Measurements from ENCODE around the gene MCM7. TPM values are rescaled to one million over a fixed set of nuclear protein-coding genes. Genes with fewer than 3 reads are reported as not detected.
"Not testable (repeated sequence)": the region's sequence is repeated elsewhere in the genome, so short reads cannot be mapped to it uniquely, and the experiment has no call there.

The MCM7 gene
- polyA plus RNA-seq, result 10 to 100 TPM; 35.8 to 87.8 (median 63.3) TPM
- long read RNA-seq, donor 1, transcript MCM7-201 (15 exons, 2,957 nt), result major isoform, 28 of 57 reads
- long read RNA-seq, donor 1, partial matches to known transcripts, result 24 of 57 reads
- long read RNA-seq, donor 1, other reads (novel, unspliced or antisense), result 0 of 57 reads
- long read RNA-seq, donor 2, transcript MCM7-201 (15 exons, 2,957 nt), result major isoform, 7 of 7 reads
- long read RNA-seq, donor 2, partial matches to known transcripts, result 0 of 7 reads
- long read RNA-seq, donor 2, other reads (novel, unspliced or antisense), result 0 of 7 reads
- long read RNA-seq, donor 3, transcript MCM7-201 (15 exons, 2,957 nt), result major isoform, 6 of 17 reads
- long read RNA-seq, donor 3, partial matches to known transcripts, result 11 of 17 reads
- long read RNA-seq, donor 3, other reads (novel, unspliced or antisense), result 0 of 17 reads
- long read RNA-seq, donor 4, result 0 reads
- long read RNA-seq, donor 5, partial matches to known transcripts, result 6 of 7 reads
- long read RNA-seq, donor 5, other reads (novel, unspliced or antisense), result 0 of 7 reads
- long read RNA-seq, donor 6, transcript MCM7-201 (15 exons, 2,957 nt), result major isoform, 13 of 14 reads
- long read RNA-seq, donor 6, partial matches to known transcripts, result 0 of 14 reads
- long read RNA-seq, donor 6, other reads (novel, unspliced or antisense), result 0 of 14 reads
- long read RNA-seq, donor 7, transcript MCM7-201 (15 exons, 2,957 nt), result major isoform, 34 of 50 reads
- long read RNA-seq, donor 7, partial matches to known transcripts, result 15 of 50 reads
- long read RNA-seq, donor 7, other reads (novel, unspliced or antisense), result 0 of 50 reads
- long read RNA-seq, donor 8, partial matches to known transcripts, result 0 of 1 reads
- long read RNA-seq, donor 8, other reads (novel, unspliced or antisense), result 0 of 1 reads
- long read RNA-seq, donor 9, partial matches to known transcripts, result 0 of 4 reads
- long read RNA-seq, donor 9, other reads (novel, unspliced or antisense), result 0 of 4 reads
- long read RNA-seq, donor 10, transcript MCM7-201 (15 exons, 2,957 nt), result major isoform, 13 of 20 reads
- long read RNA-seq, donor 10, partial matches to known transcripts, result 6 of 20 reads
- long read RNA-seq, donor 10, other reads (novel, unspliced or antisense), result 0 of 20 reads

DNA sequence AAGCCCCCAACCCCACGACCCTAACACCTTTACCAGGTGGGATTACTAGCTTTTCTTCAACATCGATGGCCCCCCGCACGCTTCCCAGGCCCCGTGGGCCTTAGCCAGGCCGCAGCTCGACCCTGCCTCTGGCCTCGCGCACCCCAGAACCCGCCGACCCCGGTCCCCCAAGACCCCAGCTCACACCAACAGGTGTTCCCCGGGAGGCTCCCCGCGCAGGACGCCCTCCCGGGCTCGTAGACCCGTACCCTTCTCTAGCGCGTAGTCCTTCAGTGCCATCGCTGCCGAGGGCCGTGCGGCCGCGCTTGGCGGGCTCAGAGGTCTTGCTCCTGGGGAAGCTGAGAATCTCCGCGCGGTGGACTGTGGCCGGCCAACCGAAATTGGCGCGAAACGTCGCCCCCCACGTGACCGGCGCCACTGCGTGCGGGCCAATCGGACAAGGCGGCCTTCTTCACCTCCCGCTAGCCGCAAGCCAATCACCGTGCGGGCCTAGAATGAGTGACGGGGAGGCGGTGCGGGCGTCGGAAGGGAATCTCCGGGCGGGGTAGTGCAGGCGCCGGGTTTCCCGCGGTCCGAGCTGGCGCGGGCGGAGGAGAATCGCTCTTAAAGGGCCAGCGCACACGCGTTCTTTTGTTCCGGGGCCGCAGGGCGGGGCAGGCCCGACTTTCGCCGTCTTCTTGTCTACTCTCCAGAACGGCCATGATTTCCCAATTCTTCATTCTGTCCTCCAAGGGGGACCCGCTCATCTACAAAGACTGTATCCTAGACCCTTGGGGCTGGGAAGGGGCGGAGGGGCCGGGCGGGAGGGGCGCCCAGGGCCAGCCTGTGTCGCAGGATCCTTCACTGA, at the start of gene MCM7, which contains the start of gene AP4M1:
MCM7 (minus strand) TSS at position 382 of the 847 bp plus-strand sequence; CDS start at position 279, 103 bp downstream.
AP4M1 (plus strand) TSS at position 628 of the 847 bp plus-strand sequence; CDS start at position 700, 72 bp downstream.
- FAIRE-seq (no peak), DNase-seq (peak; percentile 99)
- Histone ChIP-seq H3K27me3 (ENCODE audit: control insufficient read depth in 3 of 3, insufficient read depth in 3 of 3, low read length in 3 of 3) (no peaks in the 10 kb centered on the region), H3K9me3 (ENCODE audit: control insufficient read depth in 2 of 2, insufficient read depth in 1 of 2, low read depth in 1 of 2, low read length in 1 of 2) (no peaks in the 10 kb centered on the region), H3K36me3 (ENCODE audit: control insufficient read depth in 3 of 3, insufficient read depth in 2 of 3, low read depth in 1 of 3, low read length in 3 of 3) (peaks cover 13 to 70% (median 19%) of the 10 kb centered on the region in 3 donors), H3K4me1 (ENCODE audit: control insufficient read depth in 3 of 3, insufficient read depth in 2 of 3, low read depth in 1 of 3, low read length in 2 of 3) (peaks cover 3 to 15% (median 9%) of the 10 kb centered on the region in 3 donors), H3K4me3 (ENCODE audit: low read depth in 1 of 3, low read length in 3 of 3) (peak within 1 kb of the TSS; percentile 80 to 96 (median 89)), H3K27ac (ENCODE audit: low read depth in 1 of 3, low read length in 2 of 3) (peak within 1 kb of the TSS; percentile 63 to 98 (median 88))
- WGBS, 3 donors, result 0 to 1% (median 1%) methylated on average over 80 of the region's 80 CpGs

DNA sequence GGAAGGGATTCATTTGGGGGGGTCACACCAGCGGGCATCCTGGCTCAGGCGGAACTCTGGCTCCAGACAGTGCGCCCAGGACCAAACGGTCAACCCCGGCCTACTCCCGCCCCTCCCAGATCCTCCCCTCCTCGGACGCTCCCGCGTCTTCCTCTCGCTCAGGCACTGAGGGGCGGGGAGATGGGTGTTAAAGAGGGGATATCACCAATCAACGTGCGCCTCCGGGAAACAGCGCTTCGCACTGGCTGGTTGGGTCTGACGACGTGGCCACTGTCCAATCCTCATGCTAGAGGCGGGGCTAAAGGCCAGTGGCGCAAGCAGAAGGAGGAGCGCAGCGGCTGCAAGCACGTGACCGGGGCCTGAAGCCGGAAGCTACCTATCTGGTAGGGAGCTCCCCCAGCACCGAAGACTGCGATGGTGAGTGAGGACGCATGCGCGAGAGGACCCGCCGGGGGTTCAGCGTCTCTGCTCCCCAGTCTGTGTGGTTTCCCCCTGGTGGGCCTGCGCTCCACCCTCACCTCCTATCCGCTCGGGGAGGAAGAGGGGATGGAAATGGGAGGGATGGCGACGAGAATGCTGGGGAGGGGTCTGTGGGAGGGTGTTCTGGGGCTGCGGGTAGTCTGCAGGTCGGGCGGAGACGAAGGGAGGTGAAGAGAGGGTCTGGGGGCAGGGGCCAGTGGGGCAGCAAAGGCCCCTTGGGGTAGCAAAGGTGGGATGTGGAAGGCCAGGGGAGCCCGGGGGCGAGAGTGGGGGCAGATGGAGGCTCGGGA, 47.5 kb upstream of the MCM7 start, which contains the start of gene LAMTOR4:
LAMTOR4 (plus strand) TSS at position 360 of the 770 bp plus-strand sequence; CDS start at position 415, 55 bp downstream.
- FAIRE-seq (no peak), DNase-seq (peak; percentile 99 to 100)
- 0 to 1% (median 1%) methylated on average over 39 to 46 of the region's 46 CpGs for WGBS, 3 donors
- no peaks in the 10 kb centered on the region for H3K9me3 ChIP-seq (ENCODE audit: control insufficient read depth in 2 of 2, insufficient read depth in 1 of 2, low read depth in 1 of 2, low read length in 1 of 2)
- H3K4me1 ChIP-seq (ENCODE audit: control insufficient read depth in 3 of 3, insufficient read depth in 2 of 3, low read depth in 1 of 3, low read length in 2 of 3), result peaks cover 0 to 17% (median 8%) of the 10 kb centered on the region in 3 donors
- H3K27ac ChIP-seq (ENCODE audit: low read depth in 1 of 3, low read length in 2 of 3), result peak within 1 kb of the TSS; percentile 66 to 92 (median 82)
- peaks cover 0 to 18% (median 5%) of the 10 kb centered on the region in 3 donors for H3K36me3 ChIP-seq (ENCODE audit: control insufficient read depth in 3 of 3, insufficient read depth in 2 of 3, low read depth in 1 of 3, low read length in 3 of 3)
- H3K4me3 ChIP-seq (ENCODE audit: low read depth in 1 of 3, low read length in 3 of 3), result peak within 1 kb of the TSS; percentile 67 to 100 (median 83)
- H3K27me3 ChIP-seq (ENCODE audit: control insufficient read depth in 3 of 3, insufficient read depth in 3 of 3, low read length in 3 of 3), result no peaks in the 10 kb centered on the region

DNA sequence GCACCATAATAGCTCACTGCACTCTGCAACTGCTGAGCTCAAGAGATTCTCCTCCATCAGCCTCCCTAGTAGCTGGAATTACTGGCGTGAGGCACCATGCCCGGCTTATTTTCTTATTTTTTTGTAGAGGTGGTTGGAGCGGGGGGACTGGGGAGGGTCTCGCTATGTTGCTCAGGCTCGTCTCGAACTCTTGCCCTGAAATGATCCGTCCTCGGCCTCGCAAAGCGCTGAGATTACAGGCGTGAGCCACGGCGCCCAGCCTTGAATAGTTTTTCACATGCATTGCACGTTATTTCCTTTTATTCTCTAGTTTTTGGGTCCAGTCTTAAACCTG, 47.0 kb upstream of the MCM7 start:
- Histone ChIP-seq H3K9me3 (ENCODE audit: control insufficient read depth in 2 of 2, insufficient read depth in 1 of 2, low read depth in 1 of 2, low read length in 1 of 2) (no peaks in the 10 kb centered on the region), H3K4me3 (ENCODE audit: low read depth in 1 of 3, low read length in 3 of 3) (peak overlapping the region; percentile 31 to 47 (median 33)), H3K27me3 (ENCODE audit: control insufficient read depth in 3 of 3, insufficient read depth in 3 of 3, low read length in 3 of 3) (no peaks in the 10 kb centered on the region), H3K27ac (ENCODE audit: low read depth in 1 of 3, low read length in 2 of 3) (peak overlapping the region; percentile 43 to 84 (median 82)), H3K4me1 (ENCODE audit: control insufficient read depth in 3 of 3, insufficient read depth in 2 of 3, low read depth in 1 of 3, low read length in 2 of 3) (peaks cover 0 to 12% (median 4%) of the 10 kb centered on the region in 3 donors), H3K36me3 (ENCODE audit: control insufficient read depth in 3 of 3, insufficient read depth in 2 of 3, low read depth in 1 of 3, low read length in 3 of 3) (peaks cover 0 to 13% (median under 1%) of the 10 kb centered on the region in 3 donors)
- 5 to 12% (median 8%) methylated on average over 14 of the region's 14 CpGs for WGBS, 3 donors
- no peak for FAIRE-seq
- DNase-seq, result no peak

DNA sequence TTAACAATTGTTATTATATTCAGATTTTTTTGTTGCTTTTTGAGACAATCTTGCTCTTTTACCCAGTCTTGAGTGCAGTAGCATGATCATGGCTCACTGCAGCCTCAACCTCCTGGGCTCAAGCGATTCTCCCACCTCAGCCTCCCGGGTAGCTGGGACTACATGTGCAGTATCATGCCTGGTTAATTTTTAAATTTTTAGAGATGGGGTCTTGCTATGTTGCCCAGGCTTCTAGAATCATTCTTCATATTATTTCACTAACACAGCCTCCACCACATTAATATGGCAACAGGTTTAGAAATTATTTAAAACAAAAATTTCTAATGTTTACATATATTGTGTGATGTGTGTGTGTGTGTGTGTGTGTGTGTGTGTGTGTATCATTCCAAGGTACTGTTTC, 46.1 kb upstream of the MCM7 start:
- Histone ChIP-seq H3K4me3 (ENCODE audit: low read depth in 1 of 3, low read length in 3 of 3) (no peak overlapping the region), H3K9me3 (ENCODE audit: control insufficient read depth in 2 of 2, insufficient read depth in 1 of 2, low read depth in 1 of 2, low read length in 1 of 2) (no peaks in the 10 kb centered on the region), H3K27me3 (ENCODE audit: control insufficient read depth in 3 of 3, insufficient read depth in 3 of 3, low read length in 3 of 3) (no peaks in the 10 kb centered on the region), H3K4me1 (ENCODE audit: control insufficient read depth in 3 of 3, insufficient read depth in 2 of 3, low read depth in 1 of 3, low read length in 2 of 3) (peaks cover 0 to 7% (median 4%) of the 10 kb centered on the region in 3 donors), H3K36me3 (ENCODE audit: control insufficient read depth in 3 of 3, insufficient read depth in 2 of 3, low read depth in 1 of 3, low read length in 3 of 3) (peaks cover 0 to 7% (median 0%) of the 10 kb centered on the region in 3 donors), H3K27ac (ENCODE audit: low read depth in 1 of 3, low read length in 2 of 3) (no peak overlapping the region)
- WGBS, 3 donors, result 96% methylated on average over 2 of the region's 2 CpGs
- FAIRE-seq (no peak), DNase-seq (no peak)

DNA sequence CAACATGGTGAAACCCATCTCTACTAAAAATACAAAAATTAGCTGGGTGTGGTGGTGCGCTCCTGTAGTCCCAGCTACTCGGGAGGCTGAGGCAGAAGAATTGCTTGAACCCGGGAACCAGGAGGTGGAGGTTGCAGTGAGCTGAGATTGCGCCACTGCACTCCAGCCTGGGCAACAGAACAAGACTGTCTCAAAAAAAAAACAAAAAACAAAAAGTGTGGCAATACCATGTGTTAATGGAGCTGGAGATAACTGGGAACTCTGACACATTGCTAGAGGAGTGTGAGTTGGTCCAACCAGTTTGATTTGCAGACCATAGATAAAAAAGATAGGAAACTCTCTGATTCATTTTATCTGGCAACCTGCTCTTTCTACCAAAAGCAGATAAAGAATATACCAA, 45.2 kb upstream of the MCM7 start:
- not testable (repeated sequence) for H3K27ac ChIP-seq (ENCODE audit: low read depth in 1 of 3, low read length in 2 of 3); H3K36me3 ChIP-seq (ENCODE audit: control insufficient read depth in 3 of 3, insufficient read depth in 2 of 3, low read depth in 1 of 3, low read length in 3 of 3); DNase-seq; H3K4me3 ChIP-seq (ENCODE audit: low read depth in 1 of 3, low read length in 3 of 3); FAIRE-seq; H3K27me3 ChIP-seq (ENCODE audit: control insufficient read depth in 3 of 3, insufficient read depth in 3 of 3, low read length in 3 of 3); H3K9me3 ChIP-seq (ENCODE audit: control insufficient read depth in 2 of 2, insufficient read depth in 1 of 2, low read depth in 1 of 2, low read length in 1 of 2)
- peaks cover 0 to 11% (median 4%) of the 10 kb centered on the region in 3 donors for H3K4me1 ChIP-seq (ENCODE audit: control insufficient read depth in 3 of 3, insufficient read depth in 2 of 3, low read depth in 1 of 3, low read length in 2 of 3)
- 79 to 97% (median 88%) methylated on average over 4 of the region's 4 CpGs for WGBS, 3 donors

DNA sequence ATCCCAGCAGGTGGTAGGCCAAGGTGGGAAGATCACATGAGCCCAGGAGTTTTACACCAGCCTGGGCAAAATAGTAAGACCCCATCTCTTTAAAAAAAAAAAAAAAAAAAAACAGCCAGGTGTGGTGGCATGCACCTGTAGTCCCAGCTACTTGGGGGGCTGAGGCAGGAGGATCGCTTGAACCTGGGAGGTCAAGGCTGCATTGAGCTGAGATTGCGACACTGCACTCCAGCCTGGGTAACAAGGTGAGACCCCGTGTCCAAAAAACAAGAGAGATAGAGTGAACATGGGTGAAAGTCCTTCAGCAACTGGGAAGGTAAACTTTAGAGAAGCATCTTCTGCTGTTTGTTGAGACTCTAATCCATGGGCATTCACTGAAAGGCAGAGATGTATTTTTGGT, 41.3 kb upstream of the MCM7 start:
- Histone ChIP-seq H3K4me3 (ENCODE audit: low read depth in 1 of 3, low read length in 3 of 3) (no peak overlapping the region), H3K27ac (ENCODE audit: low read depth in 1 of 3, low read length in 2 of 3) (no peak overlapping the region), H3K4me1 (ENCODE audit: control insufficient read depth in 3 of 3, insufficient read depth in 2 of 3, low read depth in 1 of 3, low read length in 2 of 3) (peaks cover 0 to 7% (median 6%) of the 10 kb centered on the region in 3 donors), H3K9me3 (ENCODE audit: control insufficient read depth in 2 of 2, insufficient read depth in 1 of 2, low read depth in 1 of 2, low read length in 1 of 2) (no peaks in the 10 kb centered on the region), H3K36me3 (ENCODE audit: control insufficient read depth in 3 of 3, insufficient read depth in 2 of 3, low read depth in 1 of 3, low read length in 3 of 3) (no peaks in the 10 kb centered on the region), H3K27me3 (ENCODE audit: control insufficient read depth in 3 of 3, insufficient read depth in 3 of 3, low read length in 3 of 3) (no peaks in the 10 kb centered on the region)
- FAIRE-seq (no peak), DNase-seq (no peak)
- WGBS, 3 donors, result 92 to 95% (median 94%) methylated on average over 3 of the region's 3 CpGs

DNA sequence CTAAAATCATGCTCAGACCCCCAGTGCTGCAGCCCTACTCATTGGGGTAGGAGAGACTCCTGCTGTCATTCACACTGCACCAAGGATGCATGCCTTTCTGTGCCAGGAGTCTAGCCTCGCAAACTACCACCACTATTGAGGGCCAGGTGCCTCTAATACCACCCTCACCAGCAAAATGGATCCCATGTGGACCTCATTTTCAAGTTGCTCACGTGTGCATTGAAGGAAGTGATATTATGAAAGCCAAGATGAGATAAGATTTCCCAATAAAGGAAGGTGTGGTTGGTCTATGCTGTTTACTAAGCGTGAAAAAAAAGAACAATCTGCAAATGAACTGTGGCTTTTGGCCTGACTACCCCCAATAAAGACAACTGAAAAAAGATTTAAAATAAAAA, 40.4 kb upstream of the MCM7 start:
- Histone ChIP-seq H3K4me3 (ENCODE audit: low read depth in 1 of 3, low read length in 3 of 3) (no peak overlapping the region), H3K27me3 (ENCODE audit: control insufficient read depth in 3 of 3, insufficient read depth in 3 of 3, low read length in 3 of 3) (no peaks in the 10 kb centered on the region), H3K36me3 (ENCODE audit: control insufficient read depth in 3 of 3, insufficient read depth in 2 of 3, low read depth in 1 of 3, low read length in 3 of 3) (no peaks in the 10 kb centered on the region), H3K4me1 (ENCODE audit: control insufficient read depth in 3 of 3, insufficient read depth in 2 of 3, low read depth in 1 of 3, low read length in 2 of 3) (peaks cover 0 to 7% (median 6%) of the 10 kb centered on the region in 3 donors), H3K9me3 (ENCODE audit: control insufficient read depth in 2 of 2, insufficient read depth in 1 of 2, low read depth in 1 of 2, low read length in 1 of 2) (no peaks in the 10 kb centered on the region), H3K27ac (ENCODE audit: low read depth in 1 of 3, low read length in 2 of 3) (peak overlapping the region in 2 of 3 donors; percentile 55 to 94)
- FAIRE-seq, result no peak
- 14 to 36% (median 32%) methylated on average over 3 of the region's 3 CpGs for whole genome bisulfite sequencing, 3 donors
- DNase-seq, result peak; percentile 69 to 79

All from small intestine (tissue), 16 donors.